ENCODE measurements around the gene RIC1. TPM values are rescaled to one million over a fixed set of nuclear protein-coding genes. Genes with fewer than 3 reads are reported as not detected.

RIC1 gene
- polyA plus RNA-seq, 1 of the 3 experiments (the other 2 are of a cell fraction), result 21.9 TPM

DNA sequence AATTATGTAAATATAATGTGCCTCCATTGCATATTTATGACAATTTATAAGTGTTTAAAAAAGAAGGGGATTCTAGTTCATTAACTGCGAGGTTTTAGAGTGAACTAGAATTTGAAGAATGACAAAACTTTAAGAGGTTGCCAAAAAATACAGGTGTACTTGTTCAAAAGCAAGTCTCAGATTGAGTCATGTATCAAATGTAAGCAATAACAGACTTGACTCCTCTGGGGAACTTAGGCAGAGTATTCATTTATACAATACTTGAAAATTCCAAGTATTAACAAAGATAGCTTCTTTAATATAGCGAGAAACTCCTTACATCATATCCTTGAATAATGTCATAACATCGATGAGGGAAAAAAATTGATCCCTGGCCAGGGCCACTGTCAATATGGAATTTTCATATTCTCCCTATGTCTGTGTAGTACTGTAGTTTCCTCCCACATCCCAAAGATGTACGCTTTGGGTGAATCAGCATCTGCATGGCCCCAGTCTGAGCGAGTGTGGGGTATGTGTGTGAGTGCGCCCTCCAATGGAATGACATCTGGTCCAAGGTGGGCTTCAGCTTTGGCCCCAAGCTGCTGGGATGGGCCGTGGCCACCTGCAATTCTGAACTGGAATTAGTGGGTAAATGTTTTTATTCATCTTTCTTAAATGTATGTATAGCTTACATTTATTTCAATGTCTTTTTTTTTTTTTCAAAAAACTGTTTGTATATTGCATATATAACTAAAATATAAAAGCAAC lies 70.1 kb downstream of the RIC1 start:
- Histone ChIP-seq H3K4me3 (ENCODE audit: low read depth in 2 of 2, low read length in 1 of 2) (no peak overlapping the region), H3K36me3 (replicated peaks in 1 of 2; ENCODE audit: control insufficient read depth in 1 of 2, insufficient read depth in 2 of 2, low read length in 1 of 2) (peaks cover 0 to 26% of the 10 kb centered on the region in 2 experiments), H3K9ac (no peak overlapping the region), H4K20me1 (ENCODE audit: insufficient read depth) (no peaks in the 10 kb centered on the region; the same call in 1 of the 2 replicates), H3K4me1 (ENCODE audit: control insufficient read depth in 1 of 2, insufficient read depth in 2 of 2, low read depth in 1 of 2, low read length in 1 of 2) (no peaks in the 10 kb centered on the region; a peak in 1 of 4 replicates), H3K27ac (ENCODE audit: low read depth in 2 of 2, low read length in 1 of 2) (no peak overlapping the region), H3K79me2 (ENCODE audit: insufficient read depth) (peaks cover 56% of the 10 kb centered on the region; the same call in 1 of the 2 replicates), H3K9me2 (no peaks in the 10 kb centered on the region), H3K9me3 (no peaks in the 10 kb centered on the region), H3K27me3 (ENCODE audit: insufficient read depth) (no peaks in the 10 kb centered on the region), H3F3A (replicated peaks; ENCODE audit: insufficient read depth) (peaks cover 7% of the 10 kb centered on the region), H2AFZ (ENCODE audit: low read depth) (no peak overlapping the region), H3K4me2 (no peak overlapping the region)
- CTCF ChIA-PET, result interaction anchor here (1.0 kb wide), 2 partner anchors 23 to 108 kb away, joined by 3 read pairs; no protein-coding TSS in a partner anchor
- TF ChIP-seq FOSL2 (IDR thresholded peaks at IDR 0.05; ENCODE audit: borderline replicate concordance, low read depth), result no peak
- no peak for TF ChIP-seq TEAD4 (IDR thresholded peaks at IDR 0.05; ENCODE audit: borderline replicate concordance, insufficient read depth)
- TF ChIP-seq MXI1 (IDR thresholded peaks at IDR 0.05; ENCODE audit: low read depth, low read length), result no peak
- TF ChIP-seq, protein P1, sequence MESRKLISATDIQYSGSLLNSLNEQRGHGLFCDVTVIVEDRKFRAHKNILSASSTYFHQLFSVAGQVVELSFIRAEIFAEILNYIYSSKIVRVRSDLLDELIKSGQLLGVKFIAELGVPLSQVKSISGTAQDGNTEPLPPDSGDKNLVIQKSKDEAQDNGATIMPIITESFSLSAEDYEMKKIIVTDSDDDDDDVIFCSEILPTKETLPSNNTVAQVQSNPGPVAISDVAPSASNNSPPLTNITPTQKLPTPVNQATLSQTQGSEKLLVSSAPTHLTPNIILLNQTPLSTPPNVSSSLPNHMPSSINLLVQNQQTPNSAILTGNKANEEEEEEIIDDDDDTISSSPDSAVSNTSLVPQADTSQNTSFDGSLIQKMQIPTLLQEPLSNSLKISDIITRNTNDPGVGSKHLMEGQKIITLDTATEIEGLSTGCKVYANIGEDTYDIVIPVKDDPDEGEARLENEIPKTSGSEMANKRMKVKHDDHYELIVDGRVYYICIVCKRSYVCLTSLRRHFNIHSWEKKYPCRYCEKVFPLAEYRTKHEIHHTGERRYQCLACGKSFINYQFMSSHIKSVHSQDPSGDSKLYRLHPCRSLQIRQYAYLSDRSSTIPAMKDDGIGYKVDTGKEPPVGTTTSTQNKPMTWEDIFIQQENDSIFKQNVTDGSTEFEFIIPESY (IDR thresholded peaks at IDR 0.05; ENCODE audit: borderline replicate concordance, low read depth), result no peak
- TF ChIP-seq, protein P2, sequence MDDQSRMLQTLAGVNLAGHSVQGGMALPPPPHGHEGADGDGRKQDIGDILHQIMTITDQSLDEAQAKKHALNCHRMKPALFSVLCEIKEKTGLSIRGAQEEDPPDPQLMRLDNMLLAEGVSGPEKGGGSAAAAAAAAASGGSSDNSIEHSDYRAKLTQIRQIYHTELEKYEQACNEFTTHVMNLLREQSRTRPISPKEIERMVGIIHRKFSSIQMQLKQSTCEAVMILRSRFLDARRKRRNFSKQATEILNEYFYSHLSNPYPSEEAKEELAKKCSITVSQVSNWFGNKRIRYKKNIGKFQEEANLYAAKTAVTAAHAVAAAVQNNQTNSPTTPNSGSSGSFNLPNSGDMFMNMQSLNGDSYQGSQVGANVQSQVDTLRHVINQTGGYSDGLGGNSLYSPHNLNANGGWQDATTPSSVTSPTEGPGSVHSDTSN (IDR thresholded peaks at IDR 0.05), result no peak
- TF ChIP-seq SMC3 (IDR thresholded peaks at IDR 0.05; ENCODE audit: low read depth, low read length), result no peak
- TF ChIP-seq JUND (IDR thresholded peaks at IDR 0.05), result no peak
- TF ChIP-seq, protein P3, sequence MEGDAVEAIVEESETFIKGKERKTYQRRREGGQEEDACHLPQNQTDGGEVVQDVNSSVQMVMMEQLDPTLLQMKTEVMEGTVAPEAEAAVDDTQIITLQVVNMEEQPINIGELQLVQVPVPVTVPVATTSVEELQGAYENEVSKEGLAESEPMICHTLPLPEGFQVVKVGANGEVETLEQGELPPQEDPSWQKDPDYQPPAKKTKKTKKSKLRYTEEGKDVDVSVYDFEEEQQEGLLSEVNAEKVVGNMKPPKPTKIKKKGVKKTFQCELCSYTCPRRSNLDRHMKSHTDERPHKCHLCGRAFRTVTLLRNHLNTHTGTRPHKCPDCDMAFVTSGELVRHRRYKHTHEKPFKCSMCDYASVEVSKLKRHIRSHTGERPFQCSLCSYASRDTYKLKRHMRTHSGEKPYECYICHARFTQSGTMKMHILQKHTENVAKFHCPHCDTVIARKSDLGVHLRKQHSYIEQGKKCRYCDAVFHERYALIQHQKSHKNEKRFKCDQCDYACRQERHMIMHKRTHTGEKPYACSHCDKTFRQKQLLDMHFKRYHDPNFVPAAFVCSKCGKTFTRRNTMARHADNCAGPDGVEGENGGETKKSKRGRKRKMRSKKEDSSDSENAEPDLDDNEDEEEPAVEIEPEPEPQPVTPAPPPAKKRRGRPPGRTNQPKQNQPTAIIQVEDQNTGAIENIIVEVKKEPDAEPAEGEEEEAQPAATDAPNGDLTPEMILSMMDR (IDR thresholded peaks at IDR 0.05), result no peak
- TF ChIP-seq CHD2 (IDR thresholded peaks at IDR 0.05; ENCODE audit: low read length, partially characterized antibody), result no peak
- TF ChIP-seq GABPA (IDR thresholded peaks at IDR 0.05; ENCODE audit: low read depth), result no peak
- TF ChIP-seq, protein P4, sequence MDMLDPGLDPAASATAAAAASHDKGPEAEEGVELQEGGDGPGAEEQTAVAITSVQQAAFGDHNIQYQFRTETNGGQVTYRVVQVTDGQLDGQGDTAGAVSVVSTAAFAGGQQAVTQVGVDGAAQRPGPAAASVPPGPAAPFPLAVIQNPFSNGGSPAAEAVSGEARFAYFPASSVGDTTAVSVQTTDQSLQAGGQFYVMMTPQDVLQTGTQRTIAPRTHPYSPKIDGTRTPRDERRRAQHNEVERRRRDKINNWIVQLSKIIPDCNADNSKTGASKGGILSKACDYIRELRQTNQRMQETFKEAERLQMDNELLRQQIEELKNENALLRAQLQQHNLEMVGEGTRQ (IDR thresholded peaks at IDR 0.05; ENCODE audit: borderline replicate concordance, low read depth, low read length), result no peak
- TF ChIP-seq, protein P5, sequence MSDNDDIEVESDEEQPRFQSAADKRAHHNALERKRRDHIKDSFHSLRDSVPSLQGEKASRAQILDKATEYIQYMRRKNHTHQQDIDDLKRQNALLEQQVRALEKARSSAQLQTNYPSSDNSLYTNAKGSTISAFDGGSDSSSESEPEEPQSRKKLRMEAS (IDR thresholded peaks at IDR 0.05; ENCODE audit: low read depth), result no peak
- TF ChIP-seq RFX5 (IDR thresholded peaks at IDR 0.05; ENCODE audit: low read length), result no peak
- TF ChIP-seq, protein P6, sequence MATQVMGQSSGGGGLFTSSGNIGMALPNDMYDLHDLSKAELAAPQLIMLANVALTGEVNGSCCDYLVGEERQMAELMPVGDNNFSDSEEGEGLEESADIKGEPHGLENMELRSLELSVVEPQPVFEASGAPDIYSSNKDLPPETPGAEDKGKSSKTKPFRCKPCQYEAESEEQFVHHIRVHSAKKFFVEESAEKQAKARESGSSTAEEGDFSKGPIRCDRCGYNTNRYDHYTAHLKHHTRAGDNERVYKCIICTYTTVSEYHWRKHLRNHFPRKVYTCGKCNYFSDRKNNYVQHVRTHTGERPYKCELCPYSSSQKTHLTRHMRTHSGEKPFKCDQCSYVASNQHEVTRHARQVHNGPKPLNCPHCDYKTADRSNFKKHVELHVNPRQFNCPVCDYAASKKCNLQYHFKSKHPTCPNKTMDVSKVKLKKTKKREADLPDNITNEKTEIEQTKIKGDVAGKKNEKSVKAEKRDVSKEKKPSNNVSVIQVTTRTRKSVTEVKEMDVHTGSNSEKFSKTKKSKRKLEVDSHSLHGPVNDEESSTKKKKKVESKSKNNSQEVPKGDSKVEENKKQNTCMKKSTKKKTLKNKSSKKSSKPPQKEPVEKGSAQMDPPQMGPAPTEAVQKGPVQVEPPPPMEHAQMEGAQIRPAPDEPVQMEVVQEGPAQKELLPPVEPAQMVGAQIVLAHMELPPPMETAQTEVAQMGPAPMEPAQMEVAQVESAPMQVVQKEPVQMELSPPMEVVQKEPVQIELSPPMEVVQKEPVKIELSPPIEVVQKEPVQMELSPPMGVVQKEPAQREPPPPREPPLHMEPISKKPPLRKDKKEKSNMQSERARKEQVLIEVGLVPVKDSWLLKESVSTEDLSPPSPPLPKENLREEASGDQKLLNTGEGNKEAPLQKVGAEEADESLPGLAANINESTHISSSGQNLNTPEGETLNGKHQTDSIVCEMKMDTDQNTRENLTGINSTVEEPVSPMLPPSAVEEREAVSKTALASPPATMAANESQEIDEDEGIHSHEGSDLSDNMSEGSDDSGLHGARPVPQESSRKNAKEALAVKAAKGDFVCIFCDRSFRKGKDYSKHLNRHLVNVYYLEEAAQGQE (IDR thresholded peaks at IDR 0.05; ENCODE audit: low read depth, low read length), result no peak
- TF ChIP-seq RXRA (IDR thresholded peaks at IDR 0.05; ENCODE audit: borderline replicate concordance, low read depth), result no peak
- TF ChIP-seq TAF1 (IDR thresholded peaks at IDR 0.05; ENCODE audit: borderline replicate concordance, low read depth, low read length), result no peak
- TF ChIP-seq MEF2A (IDR thresholded peaks at IDR 0.05; ENCODE audit: borderline replicate concordance, low read depth), result no peak
- TF ChIP-seq EP300 (IDR thresholded peaks at IDR 0.05; ENCODE audit: borderline replicate concordance in 1 of 2, low read depth in 1 of 2, low read length in 1 of 2), result no peak
- TF ChIP-seq, protein P7, sequence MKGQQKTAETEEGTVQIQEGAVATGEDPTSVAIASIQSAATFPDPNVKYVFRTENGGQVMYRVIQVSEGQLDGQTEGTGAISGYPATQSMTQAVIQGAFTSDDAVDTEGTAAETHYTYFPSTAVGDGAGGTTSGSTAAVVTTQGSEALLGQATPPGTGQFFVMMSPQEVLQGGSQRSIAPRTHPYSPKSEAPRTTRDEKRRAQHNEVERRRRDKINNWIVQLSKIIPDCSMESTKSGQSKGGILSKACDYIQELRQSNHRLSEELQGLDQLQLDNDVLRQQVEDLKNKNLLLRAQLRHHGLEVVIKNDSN (IDR thresholded peaks at IDR 0.05; ENCODE audit: borderline replicate concordance, low read depth), result no peak
- POLR2A ChIA-PET, result no interaction called here
- no peak for DNase-seq
- 85% methylated on average over 7 of the region's 7 CpGs for WGBS (ENCODE audit: low lambda C conversion rate)

Data from SK-N-SH (cell line).